ENCODE data around the gene SCN5A.

Gene SCN5A

GRCh38 chr3:38532529-38532928 lies 117.0 kb downstream of the SCN5A start:
- TF ChIP-seq CTCF (IDR thresholded peaks at IDR 0.05; ENCODE audit: low read depth, low read length) = no peak
- in situ Hi-C loops (cut with HindIII; ENCODE audit: low sequenced_read_pairs) = no loop called here
- no peak overlapping the region for H3K4me3 ChIP-seq (ENCODE audit: low read depth, low read length)
- DNase-seq (ENCODE audit: low read depth, low spot score) = no peak

DNA sequence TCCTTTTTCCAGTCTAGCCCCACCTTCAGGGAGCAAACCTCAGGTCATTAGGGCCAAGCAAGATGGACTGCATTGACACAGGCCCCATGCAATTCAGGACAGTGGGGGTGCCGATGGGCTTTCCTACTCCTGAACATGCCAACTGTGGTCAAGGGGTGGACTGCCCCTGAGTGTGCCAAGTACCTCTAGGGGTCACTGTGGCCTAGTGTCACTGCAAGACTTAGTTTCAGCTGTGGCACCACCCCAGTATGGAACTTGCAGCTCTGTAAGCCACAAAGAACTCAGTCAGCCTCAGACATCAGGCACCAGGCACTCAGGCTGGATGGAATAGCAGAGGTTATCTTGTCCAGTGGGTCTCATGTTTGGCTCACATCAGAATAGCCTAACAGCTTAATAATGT lies 121.0 kb downstream of the SCN5A start:
- in situ Hi-C loops (cut with HindIII; ENCODE audit: low sequenced_read_pairs) = no loop called here
- no peak overlapping the region for H3K4me3 ChIP-seq (ENCODE audit: low read depth, low read length)
- DNase-seq (ENCODE audit: low read depth, low spot score) = no peak
- no peak for TF ChIP-seq CTCF (IDR thresholded peaks at IDR 0.05; ENCODE audit: low read depth, low read length)

DNA sequence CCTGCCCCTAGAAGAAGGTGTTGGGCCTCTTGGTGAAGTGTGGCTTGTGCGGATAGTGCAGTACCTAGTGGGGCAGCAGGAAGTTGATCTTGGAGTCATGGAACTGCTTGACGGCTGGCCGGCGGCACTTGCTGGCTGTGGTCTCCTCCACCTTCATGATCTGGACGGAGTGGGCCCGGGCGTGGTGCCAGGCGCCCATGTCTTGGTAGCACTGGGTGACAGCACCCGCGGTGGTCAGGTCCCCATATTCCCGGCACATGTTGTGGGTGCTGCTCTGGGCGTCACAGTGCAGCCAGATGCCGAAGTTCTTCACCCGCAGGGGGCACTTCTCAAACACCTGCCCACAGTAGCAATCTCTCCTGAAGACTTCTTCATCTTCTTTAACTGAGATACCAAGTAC lies 122.7 kb downstream of the SCN5A start:
- DNase-seq (ENCODE audit: low read depth, low spot score) = no peak
- in situ Hi-C loops (cut with HindIII; ENCODE audit: low sequenced_read_pairs) = no loop called here

DNA sequence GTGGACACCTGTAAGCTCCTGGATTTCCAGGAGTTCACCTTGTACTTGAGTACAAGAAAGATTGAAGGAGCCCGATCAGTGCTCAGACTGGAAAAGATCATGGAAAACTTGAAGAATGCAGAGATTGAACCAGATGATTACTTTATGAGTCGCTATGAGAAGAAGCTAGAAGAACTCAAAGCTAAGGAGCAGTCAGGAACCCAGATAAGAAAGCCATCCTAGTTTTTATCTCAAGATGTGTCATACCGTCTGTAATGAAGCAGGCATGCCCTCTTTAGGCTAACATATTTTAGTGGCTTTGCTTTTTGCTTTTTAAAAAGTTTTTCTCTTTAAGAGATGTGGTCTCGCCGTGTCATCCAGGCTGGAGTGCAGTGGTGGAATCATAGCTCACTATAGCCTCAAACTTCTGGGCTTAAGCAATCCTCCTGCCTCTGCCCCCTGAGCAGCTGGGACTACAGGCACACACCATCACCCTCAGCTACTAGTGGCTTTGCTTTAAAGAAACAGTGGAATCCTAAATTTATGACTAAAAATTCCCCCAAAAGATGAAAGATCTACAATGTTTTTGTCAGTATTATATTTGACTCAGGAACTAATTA lies 125.2 kb downstream of the SCN5A start:
- no peak for DNase-seq (ENCODE audit: low read depth, low spot score)
- H3K4me3 ChIP-seq (ENCODE audit: low read depth, low read length) = no peak overlapping the region
- in situ Hi-C loops (cut with HindIII; ENCODE audit: low sequenced_read_pairs) = no loop called here
- no peak for TF ChIP-seq CTCF (IDR thresholded peaks at IDR 0.05; ENCODE audit: low read depth, low read length)

More for the DNA sequence above, 122.7 kb downstream of the SCN5A start:
- H3K4me3 ChIP-seq (ENCODE audit: low read depth, low read length) = no peak overlapping the region
- TF ChIP-seq CTCF (IDR thresholded peaks at IDR 0.05; ENCODE audit: low read depth, low read length) = no peak

- no peak for DNase-seq (ENCODE audit: low read depth, low spot score)
- in situ Hi-C loops (cut with HindIII; ENCODE audit: low sequenced_read_pairs) = no loop called here
- H3K4me3 ChIP-seq (ENCODE audit: low read depth, low read length) = no peak overlapping the region
- no peak for TF ChIP-seq CTCF (IDR thresholded peaks at IDR 0.05; ENCODE audit: low read depth, low read length)
These were observed 127.5 kb downstream of the SCN5A start for GRCh38 chr3:38522002-38522401.

DNA sequence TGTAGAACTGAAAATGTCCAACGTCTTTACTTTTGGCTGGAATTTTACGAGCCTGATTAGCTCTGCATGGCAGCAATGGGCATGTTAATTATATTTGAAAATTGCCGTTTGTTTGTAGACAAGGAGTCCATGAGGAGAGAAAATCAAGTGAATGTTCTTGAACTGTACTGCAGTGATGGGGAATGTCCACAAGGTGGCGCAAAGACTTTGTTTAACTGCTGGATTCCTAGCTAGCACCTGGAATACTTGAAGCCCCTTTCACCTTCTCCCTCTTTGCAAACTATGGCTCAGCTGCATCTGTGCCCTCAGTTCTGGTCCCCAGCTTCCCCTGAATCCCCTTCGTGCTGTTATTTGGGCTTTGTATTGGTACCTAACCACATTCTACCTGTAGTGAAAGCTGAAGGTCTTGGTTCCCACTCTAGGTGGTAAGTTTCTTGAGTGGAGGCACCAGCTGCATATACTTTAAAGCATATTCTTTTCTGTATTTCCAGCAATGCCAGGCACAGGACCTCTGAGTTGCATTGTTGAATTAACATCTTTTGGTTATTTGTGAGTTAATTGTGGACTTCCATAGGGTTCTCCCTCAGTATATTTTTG lies 128.0 kb downstream of the SCN5A start:
- in situ Hi-C loops (cut with HindIII; ENCODE audit: low sequenced_read_pairs) = no loop called here
- peak; percentile 72 for DNase-seq (ENCODE audit: low read depth, low spot score)
- peak; percentile 90 for TF ChIP-seq CTCF (IDR thresholded peaks at IDR 0.05; ENCODE audit: low read depth, low read length)
- H3K4me3 ChIP-seq (ENCODE audit: low read depth, low read length) = no peak overlapping the region

Data from astrocyte of the spinal cord (primary cell).